H9 (cell line): ENCODE results near the gene ZRANB1. TPM values are rescaled to one million over a fixed set of nuclear protein-coding genes. Genes with fewer than 3 reads are reported as not detected.

Experiments used
- DNase-seq: peaks from one replicate; pipeline ENCODE4 v3.0.0-alpha.2; 2017
- H2AFZ ChIP-seq: one replicate; pipeline ENCODE4 v1.6.1; 2013; ENCODE audit warnings: mild to moderate bottlenecking, low read length, control low read depth, moderate library complexity
- H2AK5ac ChIP-seq: 2 replicates; pipeline ENCODE4 v1.6.1; 2013; ENCODE audit warnings: low read length, control low read depth, mixed read lengths; ENCODE audit not compliant: insufficient read length
- H2BK120ac ChIP-seq: one replicate; pipeline ENCODE4 v1.6.1; 2013; ENCODE audit warnings: low read depth, mild to moderate bottlenecking, low read length, control low read depth, inconsistent platforms; ENCODE audit not compliant: poor library complexity, severe bottlenecking
- H2BK12ac ChIP-seq: 2 replicates; pipeline ENCODE4 v1.6.1; 2013; ENCODE audit warnings: low read length, control low read depth, mixed read lengths, low read depth; ENCODE audit not compliant: insufficient read length
- H2BK15ac ChIP-seq: 2 replicates; pipeline ENCODE4 v1.6.1; 2013; ENCODE audit warnings: low read depth, low read length, control low read depth
- H2BK20ac ChIP-seq: one replicate; pipeline ENCODE4 v1.6.1; 2013; ENCODE audit warnings: low read depth, mild to moderate bottlenecking, low read length, control low read depth, inconsistent platforms; ENCODE audit not compliant: poor library complexity, severe bottlenecking
- H2BK5ac ChIP-seq: 2 replicates; pipeline ENCODE4 v1.6.1; 2013; ENCODE audit warnings: low read length, control low read depth, mixed read lengths; ENCODE audit not compliant: insufficient read length
- H3K14ac ChIP-seq: 2 replicates; pipeline ENCODE4 v1.6.1; 2013; ENCODE audit warnings: low read length, control low read depth; ENCODE audit not compliant: insufficient read depth
- H3K18ac ChIP-seq: 2 replicates; pipeline ENCODE4 v1.6.1; 2013; ENCODE audit warnings: low read depth, mild to moderate bottlenecking, mixed read lengths, low read length, control low read depth; ENCODE audit not compliant: insufficient read length
- H3K23ac ChIP-seq: 2 replicates; pipeline ENCODE4 v1.6.1; 2013; ENCODE audit warnings: low read length, control low read depth, mixed read lengths, low read depth; ENCODE audit not compliant: insufficient read length
- H3K23me2 ChIP-seq: 2 replicates; pipeline ENCODE4 v1.6.1; 2013; ENCODE audit warnings: low read depth, mild to moderate bottlenecking, mixed read lengths, low read length, control low read depth; ENCODE audit not compliant: insufficient read length, poor library complexity, severe bottlenecking
- H3K27ac ChIP-seq: 2 replicates; pipeline ENCODE4 v1.5.1; 2013; ENCODE audit warnings: low read length, control low read depth, mixed read lengths, low read depth; ENCODE audit not compliant: insufficient read length
- H3K27me3 ChIP-seq: 2 replicates; pipeline ENCODE4 v1.6.1; 2013; ENCODE audit warnings: low read length, control low read depth, inconsistent platforms; ENCODE audit not compliant: insufficient read depth
- H3K4ac ChIP-seq: 2 replicates; pipeline ENCODE4 v1.6.1; 2013; ENCODE audit warnings: low read depth, mild to moderate bottlenecking, control low read depth, inconsistent platforms, low read length, moderate library complexity
- H3K4me1 ChIP-seq: 2 replicates; pipeline ENCODE4 v1.6.1; 2013; ENCODE audit warnings: low read length, control low read depth, inconsistent platforms; ENCODE audit not compliant: insufficient read depth
- H3K4me2 ChIP-seq: 2 replicates; pipeline ENCODE4 v1.6.1; 2013; ENCODE audit warnings: low read length, control low read depth, mixed read lengths; ENCODE audit not compliant: insufficient read length, insufficient read depth
- H3K56ac ChIP-seq: 2 replicates; pipeline ENCODE4 v1.6.1; 2013; ENCODE audit warnings: low read depth, mild to moderate bottlenecking, mixed read lengths, low read length, control low read depth; ENCODE audit not compliant: insufficient read length
- H3K79me1 ChIP-seq: 2 replicates; pipeline ENCODE4 v1.6.1; 2013; ENCODE audit warnings: low read depth, mild to moderate bottlenecking, moderate library complexity, low read length, control low read depth, inconsistent platforms; ENCODE audit not compliant: insufficient read depth, poor library complexity, severe bottlenecking
- H3K79me2 ChIP-seq: 2 replicates; pipeline ENCODE4 v1.6.1; 2013; ENCODE audit warnings: low read length, control low read depth, inconsistent platforms; ENCODE audit not compliant: insufficient read depth
- H3K9ac ChIP-seq: 2 replicates; pipeline ENCODE4 v1.6.1; 2013; ENCODE audit warnings: low read length, control low read depth, mixed read lengths; ENCODE audit not compliant: insufficient read length; ENCODE audit errors: extremely low read depth
- H3K9me3 ChIP-seq: one replicate; pipeline ENCODE4 v1.6.1; 2013; ENCODE audit warnings: low read depth, low read length, inconsistent platforms; ENCODE audit not compliant: control insufficient read depth
- H3T11ph ChIP-seq: one replicate; pipeline ENCODE4 v1.6.1; 2013; ENCODE audit warnings: mild to moderate bottlenecking, low read length, control low read depth, inconsistent platforms
- H4K20me1 ChIP-seq: one replicate; pipeline ENCODE4 v1.6.1; 2013; ENCODE audit not compliant: control insufficient read depth, insufficient read length, insufficient read depth
- H4K5ac ChIP-seq: 2 replicates; pipeline ENCODE4 v1.6.1; 2013; ENCODE audit warnings: low read depth, mild to moderate bottlenecking, mixed read lengths, low read length, control low read depth; ENCODE audit not compliant: insufficient read length
- H4K8ac ChIP-seq: replicated peaks from 2 replicates; pipeline ENCODE4 v1.6.1; 2013; ENCODE audit warnings: low read length, control low read depth, mixed read lengths, low read depth; ENCODE audit not compliant: insufficient read length
- H4K91ac ChIP-seq: 2 replicates; pipeline ENCODE4 v1.6.1; 2013; ENCODE audit warnings: low read depth, mild to moderate bottlenecking, moderate library complexity, mixed read lengths, low read length, control low read depth; ENCODE audit not compliant: insufficient read length
- H3K27ac Mint-ChIP-seq, 3 experiments: 2 replicates in 2 of 3; 3 replicates in 1 of 3; pipeline ENCODE4 v1.8.0; 2020 to 2021; ENCODE audit warnings: mixed read lengths in 3 of 3, mild to moderate bottlenecking in 1 of 3, moderate library complexity in 1 of 3
- H3K27me3 Mint-ChIP-seq: 2 replicates; pipeline ENCODE4 v1.8.0; 2021; ENCODE audit warnings: low read depth, mild to moderate bottlenecking, moderate library complexity, mixed read lengths
- H3K36me3 Mint-ChIP-seq, 3 experiments: 2 replicates in 2 of 3; 3 replicates in 1 of 3; pipeline ENCODE4 v1.8.0; 2020 to 2021; ENCODE audit warnings: low read depth in 3 of 3, mixed read lengths in 3 of 3; ENCODE audit not compliant: insufficient read depth in 1 of 3
- H3K4me1 Mint-ChIP-seq, 2 experiments: 2 replicates each; pipeline ENCODE4 v1.8.0; 2020; ENCODE audit warnings: mixed read lengths in 2 of 2
- H3K4me3 Mint-ChIP-seq, 2 experiments: 2 replicates in 1 of 2; 3 replicates in 1 of 2; pipeline ENCODE4 v1.8.0; 2020 to 2021; ENCODE audit warnings: mild to moderate bottlenecking in 2 of 2, mixed read lengths in 2 of 2, moderate library complexity in 1 of 2
- H3K9me3 Mint-ChIP-seq, 2 experiments: 2 replicates in 1 of 2; 3 replicates in 1 of 2; pipeline ENCODE4 v1.8.0; 2020; ENCODE audit warnings: mild to moderate bottlenecking in 2 of 2, mixed read lengths in 2 of 2, moderate library complexity in 1 of 2
- CTCF ChIP-seq: fragments of 200-600 bp; sonication (generic); conservative IDR thresholded peaks from 3 replicates; pipeline ENCODE4 v1.8.0; 2021; ENCODE audit warnings: antibody characterized with exemption, mild to moderate bottlenecking
- WGBS: extraction: QIAGEN DNeasy Blood & Tissue Kit; methylation state at CpG from one replicate; pipeline ENCODE4 v1.1.7; 2013; ENCODE audit warnings: missing lambda C conversion rate, low lambda C conversion rate, mixed read lengths; ENCODE audit not compliant: insufficient read length; ENCODE audit errors: extremely low coverage; 5-methylcytosine and 5-hydroxymethylcytosine counted together
- total RNA-seq: library from RNA; stranded (reverse); gene quantifications from 2 replicates; pipeline ENCODE4 v1.2.1, GENCODE V29; 2021

Gene ZRANB1
- total RNA-seq, 1 experiment from 2014 or later, result 17.4 TPM

- no peak for DNase-seq
- H2AK5ac ChIP-seq, result no peak overlapping the region
Measured at GRCh38 chr10:125003901-125004467, 62.1 kb downstream of the ZRANB1 start.

More at GRCh38 chr10:125003901-125004467, 62.1 kb downstream of the ZRANB1 start:
- no peaks in the 10 kb centered on the region; the same call in 1 of the 2 replicates for H3K27me3 Mint-ChIP-seq
- Histone ChIP-seq H3K27me3 (no peaks in the 10 kb centered on the region), H3T11ph (no peak overlapping the region), H3K9me3 (no peaks in the 10 kb centered on the region), H3K9ac (no peak overlapping the region), H2BK12ac (no peak overlapping the region), H4K20me1 (no peaks in the 10 kb centered on the region), H3K79me1 (peaks cover 5% of the 10 kb centered on the region), H4K8ac (no peak overlapping the region), H3K56ac (no peak overlapping the region), H3K4me2 (no peak overlapping the region), H2BK5ac (no peak overlapping the region), H2BK20ac (no peak overlapping the region), H3K18ac (no peak overlapping the region), H3K23ac (no peak overlapping the region), H2BK15ac (no peak overlapping the region), H3K27ac (no peak overlapping the region), H3K23me2 (no peaks in the 10 kb centered on the region), H2BK120ac (no peak overlapping the region), H3K79me2 (peaks cover 17% of the 10 kb centered on the region; the same call in 1 of the 2 replicates), H2AFZ (no peak overlapping the region), H4K5ac (no peak overlapping the region), H4K91ac (no peak overlapping the region), H3K14ac (no peak overlapping the region), H3K4me1 (no peaks in the 10 kb centered on the region), H3K4ac (no peak overlapping the region)
- H3K4me1 Mint-ChIP-seq, result peaks cover 11 to 20% of the 10 kb centered on the region in 2 experiments; a peak in 3 of 4 replicates
- H3K9me3 Mint-ChIP-seq, result no peaks in the 10 kb centered on the region
- peak overlapping the region; percentile 18 to 81 (median 28); a peak in 3 of 7 replicates for H3K27ac Mint-ChIP-seq
- H3K4me3 Mint-ChIP-seq, result no peak overlapping the region
- TF ChIP-seq CTCF, result no peak
- H3K36me3 Mint-ChIP-seq, result peaks cover 45 to 82% (median 68%) of the 10 kb centered on the region in 3 experiments
- no CpG with 5 or more reads among the region's 14 CpGs for WGBS
